GM18526 (cell line): ENCODE measurements around the gene TRIM31.

Experiments
- POLR2A ChIP-seq: IDR thresholded peaks from 3 replicates; pipeline ENCODE4 v1.6.1; 2011; ENCODE audit not compliant: insufficient read length; ENCODE audit errors: extremely low read depth

TRIM31 gene

GRCh38 chr6:30102970-30103871 is 9.7 kb downstream of the TRIM31 start:
- no peak for TF ChIP-seq POLR2A

GRCh38 chr6:30102414-30102969 is 10.4 kb downstream of the TRIM31 start:
- no peak for TF ChIP-seq POLR2A

- TF ChIP-seq POLR2A, result no peak
Measured at GRCh38 chr6:30101444-30102413, 11.2 kb downstream of the TRIM31 start.

GRCh38 chr6:30100585-30101443 is 12.1 kb downstream of the TRIM31 start:
- no peak for TF ChIP-seq POLR2A

- TF ChIP-seq POLR2A, result no peak
Measured at GRCh38 chr6:30100154-30100553, 12.7 kb downstream of the TRIM31 start.

- TF ChIP-seq POLR2A, result no peak
Measured at GRCh38 chr6:30097902-30098768, 14.8 kb downstream of the TRIM31 start.

- TF ChIP-seq POLR2A, result no peak
Measured at GRCh38 chr6:30096829-30097228, 16.1 kb downstream of the TRIM31 start.

- no peak for TF ChIP-seq POLR2A
Measured at GRCh38 chr6:30093951-30094661, 18.8 kb downstream of the TRIM31 start.

- no peak for TF ChIP-seq POLR2A
Measured at GRCh38 chr6:30092852-30093543, 19.9 kb downstream of the TRIM31 start.

- no peak for TF ChIP-seq POLR2A
Measured at GRCh38 chr6:30091577-30092381, 21.1 kb downstream of the TRIM31 start.

- TF ChIP-seq POLR2A, result no peak
Measured at GRCh38 chr6:30087876-30088275, 25.0 kb downstream of the TRIM31 start.

- TF ChIP-seq POLR2A, result no peak
Measured at GRCh38 chr6:30077218-30077617, 35.7 kb downstream of the TRIM31 start.
